Fibroblast of lung (primary cell): ENCODE results near the gene PRSS22. TPM values are rescaled to one million over a fixed set of nuclear protein-coding genes. Genes with fewer than 3 reads are reported as not detected.

Experiments
- DNase-seq, 2 donors: peaks; one replicate each; pipeline versions ENCODE4 v3.0.0 to v3.0.0-alpha.2; 2010; ENCODE audit warnings: low read depth in 2 of 2
- H2AFZ ChIP-seq: 2 replicates; pipeline ENCODE4 v1.5.1; 2012; ENCODE audit warnings: low read length, control low read depth, inconsistent platforms
- H3K27ac ChIP-seq: 2 replicates; pipeline ENCODE4 v1.5.1; 2011; ENCODE audit warnings: low read length, control low read depth; ENCODE audit not compliant: insufficient read depth
- H3K27me3 ChIP-seq: 2 replicates; pipeline ENCODE4 v1.5.1; 2011; ENCODE audit warnings: mild to moderate bottlenecking, low read length; ENCODE audit not compliant: control insufficient read depth, insufficient read depth
- H3K36me3 ChIP-seq: 2 replicates; pipeline ENCODE4 v1.5.1; 2011; ENCODE audit warnings: low read length; ENCODE audit not compliant: control insufficient read depth, insufficient read depth
- H3K4me1 ChIP-seq: 2 replicates; pipeline ENCODE4 v1.5.1; 2011; ENCODE audit warnings: low read length; ENCODE audit not compliant: control insufficient read depth, insufficient read depth; ENCODE audit errors: extremely low read depth
- H3K4me2 ChIP-seq: 2 replicates; pipeline ENCODE4 v1.5.1; 2011; ENCODE audit warnings: low read length, control low read depth; ENCODE audit not compliant: insufficient read depth; ENCODE audit errors: extremely low read depth
- H3K4me3 ChIP-seq, 4 experiments: fragments of 200-600 bp in 1 of 4; sonication (generic) in 1 of 4; replicated peaks in 1 of 4; 2 replicates each; pipeline ENCODE4 v1.5.1; 2011 to 2016; ENCODE audit warnings: low read length in 4 of 4, low read depth in 3 of 4, mild to moderate bottlenecking in 3 of 4, control low read depth in 2 of 4, inconsistent platforms in 1 of 4, mixed read lengths in 1 of 4; ENCODE audit not compliant: insufficient read depth in 1 of 4; ENCODE audit errors: control extremely low read depth in 1 of 4
- H3K79me2 ChIP-seq: 2 replicates; pipeline ENCODE4 v1.5.1; 2012; ENCODE audit warnings: mild to moderate bottlenecking, low read length, inconsistent platforms; ENCODE audit not compliant: control insufficient read depth, insufficient read depth
- H3K9ac ChIP-seq: 2 replicates; pipeline ENCODE4 v1.5.1; 2011; ENCODE audit warnings: mild to moderate bottlenecking, low read length, control low read depth; ENCODE audit not compliant: insufficient read depth
- H3K9me3 ChIP-seq: 2 replicates; pipeline ENCODE4 v1.5.1; 2012; ENCODE audit warnings: low read depth, low read length; ENCODE audit not compliant: control insufficient read depth, insufficient read depth
- H4K20me1 ChIP-seq: 2 replicates; pipeline ENCODE4 v1.5.1; 2011; ENCODE audit warnings: low read length; ENCODE audit not compliant: control insufficient read depth, insufficient read depth; ENCODE audit errors: extremely low read depth
- EZH2 ChIP-seq: IDR thresholded peaks from 2 replicates; pipeline ENCODE4 v1.5.1; 2012; ENCODE audit warnings: low read length, control low read depth, mild to moderate bottlenecking; ENCODE audit errors: missing control alignments
- polyA plus RNA-seq, 2 donors: library from polyadenylated mRNA; depleted of rRNA in 1 of 2; stranded (reverse) in 1 of 2; unstranded in 1 of 2; fragments of >200 nt; gene quantifications; 2 replicates each; pipeline ENCODE4 v1.2.1, GENCODE V29; 2011 to 2012; ENCODE audit warnings: missing spikeins in 1 of 2
- total RNA-seq: library from RNA; depleted of rRNA; stranded (reverse); fragments of >200 nt; gene quantifications from 2 replicates; pipeline ENCODE4 v1.2.1, GENCODE V29; 2014
- TF ChIP-seq, protein P1 (sequence below), 2 donors: IDR thresholded peaks in 1 of 2; conservative IDR thresholded peaks in 1 of 2; 1 replicate in 1 of 2; 2 replicates in 1 of 2; pipeline ENCODE4 v1.5.1; 2011 to 2012; ENCODE audit warnings: low read length in 2 of 2, control low read depth in 1 of 2, inconsistent platforms in 1 of 2, low read depth in 1 of 2, mild to moderate bottlenecking in 1 of 2

The PRSS22 gene
- total and polyA plus RNA-seq, 2 donors (not counting 1 experiment from before 2014, with no cell fraction given): 0.17 TPM; not detected in 1

DNA sequence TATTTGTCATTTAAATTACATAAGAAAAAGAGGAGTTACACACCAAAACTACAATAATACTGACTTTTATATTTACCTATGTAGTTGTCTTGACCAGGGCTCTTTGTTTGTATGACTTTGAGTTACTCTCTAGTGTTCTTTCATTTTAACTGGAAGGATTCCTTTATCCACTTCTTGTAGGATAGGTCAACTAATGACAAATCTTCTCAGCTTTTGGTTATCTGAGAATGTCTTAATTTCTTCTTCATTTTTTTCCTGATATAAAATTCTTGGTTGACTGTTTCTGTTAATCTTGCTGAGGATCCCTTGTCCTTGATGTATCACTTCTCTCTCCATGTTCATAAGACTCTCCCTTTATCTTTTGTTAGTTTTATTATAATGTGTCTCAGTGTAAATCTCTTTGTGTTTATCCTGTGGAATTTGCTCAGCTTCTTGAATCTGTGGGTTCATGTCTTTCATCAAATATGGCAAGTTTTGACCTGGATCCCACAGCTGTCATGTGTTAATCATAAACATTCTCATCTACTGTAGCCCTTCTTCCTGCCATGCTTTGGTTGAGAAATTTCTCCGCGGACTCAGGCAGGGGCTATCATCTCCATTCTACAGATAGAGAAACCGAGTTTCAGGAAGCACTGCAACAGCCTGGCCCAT is 54.3 kb downstream of the PRSS22 start:
- Histone ChIP-seq H3K36me3 (no peaks in the 10 kb centered on the region), H2AFZ (no peak overlapping the region)
- TF ChIP-seq, protein P1, sequence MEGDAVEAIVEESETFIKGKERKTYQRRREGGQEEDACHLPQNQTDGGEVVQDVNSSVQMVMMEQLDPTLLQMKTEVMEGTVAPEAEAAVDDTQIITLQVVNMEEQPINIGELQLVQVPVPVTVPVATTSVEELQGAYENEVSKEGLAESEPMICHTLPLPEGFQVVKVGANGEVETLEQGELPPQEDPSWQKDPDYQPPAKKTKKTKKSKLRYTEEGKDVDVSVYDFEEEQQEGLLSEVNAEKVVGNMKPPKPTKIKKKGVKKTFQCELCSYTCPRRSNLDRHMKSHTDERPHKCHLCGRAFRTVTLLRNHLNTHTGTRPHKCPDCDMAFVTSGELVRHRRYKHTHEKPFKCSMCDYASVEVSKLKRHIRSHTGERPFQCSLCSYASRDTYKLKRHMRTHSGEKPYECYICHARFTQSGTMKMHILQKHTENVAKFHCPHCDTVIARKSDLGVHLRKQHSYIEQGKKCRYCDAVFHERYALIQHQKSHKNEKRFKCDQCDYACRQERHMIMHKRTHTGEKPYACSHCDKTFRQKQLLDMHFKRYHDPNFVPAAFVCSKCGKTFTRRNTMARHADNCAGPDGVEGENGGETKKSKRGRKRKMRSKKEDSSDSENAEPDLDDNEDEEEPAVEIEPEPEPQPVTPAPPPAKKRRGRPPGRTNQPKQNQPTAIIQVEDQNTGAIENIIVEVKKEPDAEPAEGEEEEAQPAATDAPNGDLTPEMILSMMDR (conservative IDR thresholded peaks at IDR 0.05 in 1 of 2, IDR thresholded peaks at IDR 0.05 in 1 of 2; ENCODE audit: low read depth in 1 of 2, low read length in 2 of 2): no peak
- TF ChIP-seq EZH2: no peak

More for the DNA sequence above, 54.3 kb downstream of the PRSS22 start:
- Histone ChIP-seq H3K27me3 (peaks cover 5% of the 10 kb centered on the region), H3K4me3 (no peak overlapping the region), H3K27ac (no peak overlapping the region), H4K20me1 (no peaks in the 10 kb centered on the region), H3K9me3 (no peaks in the 10 kb centered on the region), H3K4me2 (no peak overlapping the region), H3K9ac (no peak overlapping the region), H3K79me2 (no peaks in the 10 kb centered on the region), H3K4me1 (no peaks in the 10 kb centered on the region)
- no peak for DNase-seq

Other genes with a start within 250 kb of the PRSS22 start
- gene KCTD5, start 175.6 kb downstream of the PRSS22 start, total RNA-seq: 15.2 and 21.6 TPM in 2 replicates
- gene KCTD5, start 175.6 kb downstream of the PRSS22 start, polyA plus RNA-seq: 25.9 and 35.2 TPM in 2 replicates
- gene PRSS27, start 137.9 kb downstream of the PRSS22 start, total RNA-seq: 1.0 and 1.2 TPM in 2 replicates
- gene PRSS27, start 137.9 kb downstream of the PRSS22 start, polyA plus RNA-seq: 0.16 and 0.24 TPM in 2 replicates
- gene SRRM2, start 105.5 kb downstream of the PRSS22 start, total RNA-seq: 43.9 and 74.3 TPM in 2 replicates
- 55.2 and 85.6 TPM in 2 replicates for gene SRRM2, start 105.5 kb downstream of the PRSS22 start, polyA plus RNA-seq
- gene ELOB, start 80.9 kb downstream of the PRSS22 start, total RNA-seq: 227 and 436 TPM in 2 replicates
- gene ELOB, start 80.9 kb downstream of the PRSS22 start, polyA plus RNA-seq: 124 and 165 TPM in 2 replicates
- gene PRSS33, start 70.6 kb downstream of the PRSS22 start, total RNA-seq: not detected in 2 replicates
- not detected in 2 replicates for gene PRSS33, start 70.6 kb downstream of the PRSS22 start, polyA plus RNA-seq
- not detected in 2 replicates for gene PRSS41, start 59.7 kb downstream of the PRSS22 start, total RNA-seq
- not detected in 2 replicates for gene PRSS41, start 59.7 kb downstream of the PRSS22 start, polyA plus RNA-seq
- 0.17 and 0.77 TPM in 2 replicates for gene PRSS21, start 40.9 kb downstream of the PRSS22 start, total RNA-seq
- 0.15 and 0.22 TPM in 2 replicates for gene PRSS21, start 40.9 kb downstream of the PRSS22 start, polyA plus RNA-seq
- not detected in 2 replicates for gene ZG16B, start 27.9 kb downstream of the PRSS22 start, total RNA-seq
- 0.14 TPM in 1 of 2 replicates, not detected in the other for gene ZG16B, start 27.9 kb downstream of the PRSS22 start, polyA plus RNA-seq
- 55.2 and 56.8 TPM in 2 replicates for gene FLYWCH2, start 25.0 kb upstream of the PRSS22 start, total RNA-seq
- 18.1 and 21.2 TPM in 2 replicates for gene FLYWCH2, start 25.0 kb upstream of the PRSS22 start, polyA plus RNA-seq
- 44.4 and 58.5 TPM in 2 replicates for gene FLYWCH1, start 53.8 kb upstream of the PRSS22 start, total RNA-seq
- 12.0 and 16.4 TPM in 2 replicates for gene FLYWCH1, start 53.8 kb upstream of the PRSS22 start, polyA plus RNA-seq
- gene KREMEN2, start 106.1 kb upstream of the PRSS22 start, total RNA-seq: not detected in 2 replicates
- gene KREMEN2, start 106.1 kb upstream of the PRSS22 start, polyA plus RNA-seq: not detected in 2 replicates
- 1.0 and 1.5 TPM in 2 replicates for gene PAQR4, start 111.2 kb upstream of the PRSS22 start, total RNA-seq
- 3.0 and 8.7 TPM in 2 replicates for gene PAQR4, start 111.2 kb upstream of the PRSS22 start, polyA plus RNA-seq
- gene PKMYT1, start 122.3 kb upstream of the PRSS22 start, total RNA-seq: 0.26 and 1.2 TPM in 2 replicates
- 2.7 and 8.3 TPM in 2 replicates for gene PKMYT1, start 122.3 kb upstream of the PRSS22 start, polyA plus RNA-seq
- not detected in 2 replicates for gene CLDN9, start 154.8 kb upstream of the PRSS22 start, total RNA-seq
- not detected in 2 replicates for gene CLDN9, start 154.8 kb upstream of the PRSS22 start, polyA plus RNA-seq
- 0.26 TPM in 1 of 2 replicates, not detected in the other for gene CLDN6, start 160.0 kb upstream of the PRSS22 start, total RNA-seq
- gene CLDN6, start 160.0 kb upstream of the PRSS22 start, polyA plus RNA-seq: 0.03 TPM in 1 of 2 replicates, not detected in the other
- 159 and 196 TPM in 2 replicates for gene TNFRSF12A, start 162.2 kb upstream of the PRSS22 start, total RNA-seq
- gene TNFRSF12A, start 162.2 kb upstream of the PRSS22 start, polyA plus RNA-seq: 80.7 and 110 TPM in 2 replicates
- 36.0 and 75.5 TPM in 2 replicates for gene HCFC1R1, start 165.8 kb upstream of the PRSS22 start, total RNA-seq
- 44.9 and 58.0 TPM in 2 replicates for gene HCFC1R1, start 165.8 kb upstream of the PRSS22 start, polyA plus RNA-seq
- 25.4 and 26.6 TPM in 2 replicates for gene THOC6, start 165.9 kb upstream of the PRSS22 start, total RNA-seq
- 17.6 and 19.7 TPM in 2 replicates for gene THOC6, start 165.9 kb upstream of the PRSS22 start, polyA plus RNA-seq
- gene BICDL2, start 178.8 kb upstream of the PRSS22 start, total RNA-seq: not detected in 2 replicates
- 0.05 TPM in 1 of 2 replicates, not detected in the other for gene BICDL2, start 178.8 kb upstream of the PRSS22 start, polyA plus RNA-seq
- not detected in 2 replicates for gene MMP25, start 188.4 kb upstream of the PRSS22 start, total RNA-seq
- gene MMP25, start 188.4 kb upstream of the PRSS22 start, polyA plus RNA-seq: 0.02 and 0.03 TPM in 2 replicates
- gene IL32, start 207.5 kb upstream of the PRSS22 start, total RNA-seq: 4.4 and 5.1 TPM in 2 replicates
- gene IL32, start 207.5 kb upstream of the PRSS22 start, polyA plus RNA-seq: 1.4 and 4.1 TPM in 2 replicates
- not detected in 2 replicates for gene ZSCAN10, start 241.1 kb upstream of the PRSS22 start, total RNA-seq
- 0.02 TPM in 1 of 2 replicates, not detected in the other for gene ZSCAN10, start 241.1 kb upstream of the PRSS22 start, polyA plus RNA-seq